HEK293 (cell line): ENCODE results near the gene ZNF865.

Source experiments
- CTCF ChIA-PET: fragments of 350-600 bp; formaldehyde crosslinking; extraction: SDS; loops from one replicate; lab custom pipeline; 2021; ENCODE audit warnings: antibody characterized with exemption; lab: Yijun Ruan, JAX
- POLR2A ChIA-PET: fragments of 300-600 bp; formaldehyde crosslinking; extraction: SDS; loops from one replicate; lab custom pipeline; 2020; ENCODE audit warnings: antibody characterized with exemption, inconsistent platforms; lab: Yijun Ruan, JAX
- H3K27ac ChIP-seq: fragments of 200-500 bp; sonication (Bioruptor generic); 2 replicates; pipeline ENCODE4 v1.5.1; 2014; ENCODE audit warnings: low read depth, low read length, control low read depth, inconsistent platforms; ENCODE audit errors: extremely low read depth
- H3K36me3 ChIP-seq, 2 experiments: fragments of 200-500 bp in 1 of 2; sonication (Bioruptor generic) in 1 of 2; 1 replicate in 1 of 2; 2 replicates in 1 of 2; pipeline ENCODE4 v1.5.1; 2014 to 2017; ENCODE audit warnings: inconsistent platforms in 2 of 2, low read length in 2 of 2; ENCODE audit not compliant: control insufficient read depth in 2 of 2, insufficient read depth in 1 of 2
- H3K4me1 ChIP-seq: fragments of 200-500 bp; sonication (Bioruptor generic); 2 replicates; pipeline ENCODE4 v1.5.1; 2014; ENCODE audit warnings: mild to moderate bottlenecking, low read length, inconsistent platforms; ENCODE audit not compliant: control insufficient read depth, insufficient read depth
- H3K4me3 ChIP-seq: 2 replicates; pipeline ENCODE4 v1.5.1; 2011; ENCODE audit warnings: low read depth, mild to moderate bottlenecking, control low read depth, low read length, moderate library complexity
- H3K9me3 ChIP-seq: fragments of 200-500 bp; sonication (Bioruptor generic); 2 replicates; pipeline ENCODE4 v1.5.1; 2014; ENCODE audit warnings: low read depth, low read length, inconsistent platforms; ENCODE audit not compliant: control insufficient read depth, insufficient read depth
- BCL6B ChIP-seq: fragments of 450-650 bp; formaldehyde crosslinking; IDR thresholded peaks from 2 replicates; pipeline ENCODE4 v1.5.1; 2017; ENCODE audit warnings: missing biosample characterization, missing genetic modification characterization
- EGR2 ChIP-seq: fragments of 450-650 bp; formaldehyde crosslinking; IDR thresholded peaks from 2 replicates; pipeline ENCODE4 v1.5.1; 2016; ENCODE audit warnings: low read depth, missing biosample characterization, missing genetic modification characterization
- KLF9 ChIP-seq: fragments of 450-650 bp; formaldehyde crosslinking; IDR thresholded peaks from 2 replicates; pipeline ENCODE4 v1.5.1; 2016; ENCODE audit warnings: missing biosample characterization, missing genetic modification characterization, low read depth
- REPIN1 ChIP-seq: fragments of 450-650 bp; formaldehyde crosslinking; IDR thresholded peaks from 2 replicates; pipeline ENCODE4 v1.5.1; 2017; ENCODE audit warnings: missing biosample characterization, missing genetic modification characterization, low read depth
- SCRT2 ChIP-seq: fragments of 450-650 bp; formaldehyde crosslinking; IDR thresholded peaks from 2 replicates; pipeline ENCODE4 v1.5.1; 2016; ENCODE audit warnings: missing biosample characterization, missing genetic modification characterization
- SP2 ChIP-seq: fragments of 450-650 bp; formaldehyde crosslinking; IDR thresholded peaks from 2 replicates; pipeline ENCODE4 v1.5.1; 2016; ENCODE audit warnings: missing biosample characterization, missing genetic modification characterization
- ZBTB48 ChIP-seq: fragments of 450-650 bp; formaldehyde crosslinking; IDR thresholded peaks from 2 replicates; pipeline ENCODE4 v1.5.1; 2016; ENCODE audit warnings: missing biosample characterization, missing genetic modification characterization
- ZBTB7A ChIP-seq: fragments of 450-650 bp; formaldehyde crosslinking; IDR thresholded peaks from 2 replicates; pipeline ENCODE4 v1.5.1; 2016; ENCODE audit warnings: low read depth, missing biosample characterization, missing genetic modification characterization
- ZFHX2 ChIP-seq: fragments of 450-650 bp; formaldehyde crosslinking; conservative IDR thresholded peaks from 2 replicates; pipeline ENCODE4 v1.5.1; 2016; ENCODE audit warnings: missing biosample characterization, missing genetic modification characterization
- ZNF10 ChIP-seq: fragments of 450-650 bp; formaldehyde crosslinking; IDR thresholded peaks from 2 replicates; pipeline ENCODE4 v1.5.1; 2017; ENCODE audit warnings: missing biosample characterization, missing genetic modification characterization
- ZNF146 ChIP-seq: fragments of 450-650 bp; formaldehyde crosslinking; IDR thresholded peaks from 2 replicates; pipeline ENCODE4 v1.5.1; 2016; ENCODE audit warnings: missing biosample characterization, missing genetic modification characterization
- ZNF266 ChIP-seq: fragments of 450-650 bp; formaldehyde crosslinking; IDR thresholded peaks from 2 replicates; pipeline ENCODE4 v1.5.1; 2016; ENCODE audit warnings: missing biosample characterization, missing genetic modification characterization, low read depth
- ZNF280D ChIP-seq: fragments of 450-650 bp; formaldehyde crosslinking; IDR thresholded peaks from 2 replicates; pipeline ENCODE4 v1.5.1; 2016; ENCODE audit warnings: missing biosample characterization, missing genetic modification characterization
- ZNF362 ChIP-seq: fragments of 450-650 bp; formaldehyde crosslinking; IDR thresholded peaks from 2 replicates; pipeline ENCODE4 v1.5.1; 2016; ENCODE audit warnings: missing biosample characterization, missing genetic modification characterization
- ZNF473 ChIP-seq: fragments of 450-650 bp; formaldehyde crosslinking; IDR thresholded peaks from 2 replicates; pipeline ENCODE4 v1.5.1; 2017; ENCODE audit warnings: missing biosample characterization, missing genetic modification characterization
- ZNF529 ChIP-seq: fragments of 450-650 bp; formaldehyde crosslinking; IDR thresholded peaks from 2 replicates; pipeline ENCODE4 v1.5.1; 2017; ENCODE audit warnings: missing genetic modification characterization, missing biosample characterization; ENCODE audit not compliant: insufficient replicate concordance
- ZNF558 ChIP-seq: fragments of 450-650 bp; formaldehyde crosslinking; IDR thresholded peaks from 2 replicates; pipeline ENCODE4 v1.5.1; 2016; ENCODE audit warnings: missing biosample characterization, missing genetic modification characterization
- ZNF629 ChIP-seq: fragments of 450-650 bp; formaldehyde crosslinking; IDR thresholded peaks from 2 replicates; pipeline ENCODE4 v1.5.1; 2017; ENCODE audit warnings: missing biosample characterization, missing genetic modification characterization
- ZNF664 ChIP-seq: fragments of 450-650 bp; formaldehyde crosslinking; IDR thresholded peaks from 2 replicates; pipeline ENCODE4 v1.5.1; 2016; ENCODE audit warnings: missing biosample characterization, missing genetic modification characterization
- ZNF747 ChIP-seq: fragments of 450-650 bp; formaldehyde crosslinking; IDR thresholded peaks from 2 replicates; pipeline ENCODE4 v1.5.1; 2016; ENCODE audit warnings: missing biosample characterization, missing genetic modification characterization

The ZNF865 gene

GRCh38 chr19:55651236-55651635 is 45.8 kb downstream of the ZNF865 start:
- Histone ChIP-seq H3K9me3 (no peaks in the 10 kb centered on the region), H3K4me1 (peaks cover 8% of the 10 kb centered on the region; the same call in 1 of the 2 replicates), H3K36me3 (peaks cover under 1 to 35% of the 10 kb centered on the region in 2 experiments; a peak in 2 of 3 replicates), H3K27ac (no peak overlapping the region), H3K4me3 (no peak overlapping the region)
- TF ChIP-seq REPIN1 (tag by site-specific recombination), result no peak
- no peak for TF ChIP-seq ZBTB7A
- TF ChIP-seq BCL6B (tag by site-specific recombination), result no peak
- TF ChIP-seq ZNF664 (tag by site-specific recombination), result no peak
- no peak for TF ChIP-seq ZNF146
- POLR2A ChIA-PET, result no interaction called here
- CTCF ChIA-PET, result no interaction called here

GRCh38 chr19:55652311-55653128 is 47.1 kb downstream of the ZNF865 start:
- peaks cover 3% of the 10 kb centered on the region; the same call in 1 of the 2 replicates for H3K4me1 ChIP-seq
- TF ChIP-seq ZFHX2 (tag by site-specific recombination) (peak; percentile 25; the same call in 1 of the 2 replicates), ZNF362 (tag by site-specific recombination) (no peak), ZNF558 (tag by site-specific recombination) (no peak), ZNF629 (tag by site-specific recombination) (no peak), ZNF280D (tag by site-specific recombination) (no peak), KLF9 (tag by site-specific recombination) (no peak), ZNF747 (tag by site-specific recombination) (no peak), ZNF10 (tag by site-specific recombination) (no peak), ZBTB48 (tag by site-specific recombination) (no peak), SP2 (tag by site-specific recombination) (0 out of 2 replicates have a peak, but pooled peaks have one; percentile 5), ZNF266 (no peak), SCRT2 (tag by site-specific recombination) (no peak), EGR2 (tag by site-specific recombination) (peak; percentile 13; the same call in 1 of the 2 replicates), ZNF529 (no peak), ZNF473 (no peak)
- H3K9me3 ChIP-seq, result no peaks in the 10 kb centered on the region
- peaks cover 3 to 48% of the 10 kb centered on the region in 2 experiments; a peak in 2 of 3 replicates for H3K36me3 ChIP-seq
- POLR2A ChIA-PET, result interaction anchor here (0.5 to 2.5 kb wide), 3 partner anchors 10 to 449 kb away, joined by 3 to 36 read pairs (median 15); partner anchors contain the start of gene ZNF581
- H3K4me3 ChIP-seq, result no peak overlapping the region
- CTCF ChIA-PET, result interaction anchor here (0.8 to 3.4 kb wide), 5 partner anchors 10 to 158 kb away, joined by 3 to 34 read pairs (median 14); no protein-coding TSS in a partner anchor
- no peak overlapping the region for H3K27ac ChIP-seq
